ENCODE measurements around the gene MDN1. TPM values are rescaled to one million over a fixed set of nuclear protein-coding genes. Genes with fewer than 3 reads are reported as not detected.

Gene MDN1
- total RNA-seq, 1 experiment from 2014 or later = 20.5 TPM

GRCh38 chr6:89790403-89790802, 29.2 kb downstream of the MDN1 start:
- Histone ChIP-seq H4K20me1 (ENCODE audit: low read length) (no peaks in the 10 kb centered on the region), H3F3A (ENCODE audit: low read length, unreplicated experiment) (no peaks in the 10 kb centered on the region), H3K27me3 (ENCODE audit: low read length) (no peaks in the 10 kb centered on the region), H2AFZ (ENCODE audit: low read length) (no peak overlapping the region), H3K79me2 (ENCODE audit: low read length) (no peaks in the 10 kb centered on the region), H3K4me2 (ENCODE audit: low read length) (no peak overlapping the region), H3K4me3 (ENCODE audit: low read length) (no peak overlapping the region), H3K9ac (ENCODE audit: low read length) (no peak overlapping the region), H3K4me1 (ENCODE audit: insufficient read depth, low read length) (no peaks in the 10 kb centered on the region), H3K27ac (ENCODE audit: low read length) (no peak overlapping the region), H3K9me2 (replicated peaks; ENCODE audit: low read length) (no peaks in the 10 kb centered on the region), H3K9me3 (ENCODE audit: low read length) (no peaks in the 10 kb centered on the region), H3K36me3 (ENCODE audit: low read depth, low read length) (peaks cover 28% of the 10 kb centered on the region; the same call in 1 of the 2 replicates)
- BruUV-seq (replicated peaks) = no TSS peak
- intact Hi-C loops (cut with micrococcal nuclease) = no loop called here
- no peak for DNase-seq
- ChIA-PET CTCF (no interaction called here), POLR2A (ENCODE audit: unreplicated experiment) (no interaction called here)
- no peak for ATAC-seq
- TF ChIP-seq EZH2 (IDR thresholded peaks at IDR 0.05; ENCODE audit: low read length, unreplicated experiment) = no peak
- TF ChIP-seq CTCF (conservative IDR thresholded peaks at IDR 0.05; ENCODE audit: low read depth, low read length) = no peak
- no peak for TF ChIP-seq EZH2phosphoT487 (IDR thresholded peaks at IDR 0.05; ENCODE audit: borderline replicate concordance, low read length)

GRCh38 chr6:89789980-89790379, 29.6 kb downstream of the MDN1 start:
- BruUV-seq (replicated peaks) = no TSS peak
- DNase-seq (no peak), ATAC-seq (no peak)
- H3F3A ChIP-seq (ENCODE audit: low read length, unreplicated experiment) = no peaks in the 10 kb centered on the region
- intact Hi-C loops (cut with micrococcal nuclease) = no loop called here
- no peaks in the 10 kb centered on the region for H3K9me3 ChIP-seq (ENCODE audit: low read length)
- no peaks in the 10 kb centered on the region for H3K9me2 ChIP-seq (replicated peaks; ENCODE audit: low read length)
- H3K4me1 ChIP-seq (ENCODE audit: insufficient read depth, low read length) = no peaks in the 10 kb centered on the region
- no peaks in the 10 kb centered on the region for H3K79me2 ChIP-seq (ENCODE audit: low read length)
- no peak overlapping the region for H3K4me3 ChIP-seq (ENCODE audit: low read length)
- H3K9ac ChIP-seq (ENCODE audit: low read length) = no peak overlapping the region
- H3K36me3 ChIP-seq (ENCODE audit: low read depth, low read length) = peaks cover 31% of the 10 kb centered on the region; the same call in 1 of the 2 replicates
- H3K27me3 ChIP-seq (ENCODE audit: low read length) = no peaks in the 10 kb centered on the region
- H3K4me2 ChIP-seq (ENCODE audit: low read length) = no peak overlapping the region
- no peak for TF ChIP-seq EZH2 (IDR thresholded peaks at IDR 0.05; ENCODE audit: low read length, unreplicated experiment)
- no peak overlapping the region for H2AFZ ChIP-seq (ENCODE audit: low read length)
- ChIA-PET CTCF (no interaction called here), POLR2A (ENCODE audit: unreplicated experiment) (no interaction called here)
- no peak overlapping the region for H3K27ac ChIP-seq (ENCODE audit: low read length)
- H4K20me1 ChIP-seq (ENCODE audit: low read length) = no peaks in the 10 kb centered on the region

GRCh38 chr6:89787660-89788328, 31.8 kb downstream of the MDN1 start:
- Histone ChIP-seq H4K20me1 (ENCODE audit: low read length) (no peaks in the 10 kb centered on the region), H3K9ac (ENCODE audit: low read length) (no peak overlapping the region), H3K4me2 (ENCODE audit: low read length) (no peak overlapping the region), H3K9me3 (ENCODE audit: low read length) (no peaks in the 10 kb centered on the region), H3K79me2 (ENCODE audit: low read length) (no peaks in the 10 kb centered on the region), H3K4me1 (ENCODE audit: insufficient read depth, low read length) (no peaks in the 10 kb centered on the region), H3K27ac (ENCODE audit: low read length) (no peak overlapping the region), H3K4me3 (ENCODE audit: low read length) (no peak overlapping the region), H3K36me3 (ENCODE audit: low read depth, low read length) (peaks cover 35% of the 10 kb centered on the region; the same call in 1 of the 2 replicates), H3K9me2 (replicated peaks; ENCODE audit: low read length) (no peaks in the 10 kb centered on the region), H3K27me3 (ENCODE audit: low read length) (no peaks in the 10 kb centered on the region), H3F3A (ENCODE audit: low read length, unreplicated experiment) (no peaks in the 10 kb centered on the region), H2AFZ (ENCODE audit: low read length) (no peak overlapping the region)
- no peak for TF ChIP-seq CTCF (conservative IDR thresholded peaks at IDR 0.05; ENCODE audit: low read depth, low read length)
- TF ChIP-seq EZH2 (IDR thresholded peaks at IDR 0.05; ENCODE audit: low read length, unreplicated experiment) = no peak
- no peak for TF ChIP-seq EZH2phosphoT487 (IDR thresholded peaks at IDR 0.05; ENCODE audit: borderline replicate concordance, low read length)
- DNase-seq = no peak
- CTCF ChIA-PET = no interaction called here
- POLR2A ChIA-PET (ENCODE audit: unreplicated experiment) = no interaction called here
- no peak for ATAC-seq
- intact Hi-C loops (cut with micrococcal nuclease) = no loop called here
- BruUV-seq (replicated peaks) = no TSS peak
